ENCODE data around the gene MRC1.
"Not testable (repeated sequence)": the region's sequence is repeated elsewhere in the genome, so short reads cannot be mapped to it uniquely, and the experiment has no call there.

The MRC1 gene

DNA sequence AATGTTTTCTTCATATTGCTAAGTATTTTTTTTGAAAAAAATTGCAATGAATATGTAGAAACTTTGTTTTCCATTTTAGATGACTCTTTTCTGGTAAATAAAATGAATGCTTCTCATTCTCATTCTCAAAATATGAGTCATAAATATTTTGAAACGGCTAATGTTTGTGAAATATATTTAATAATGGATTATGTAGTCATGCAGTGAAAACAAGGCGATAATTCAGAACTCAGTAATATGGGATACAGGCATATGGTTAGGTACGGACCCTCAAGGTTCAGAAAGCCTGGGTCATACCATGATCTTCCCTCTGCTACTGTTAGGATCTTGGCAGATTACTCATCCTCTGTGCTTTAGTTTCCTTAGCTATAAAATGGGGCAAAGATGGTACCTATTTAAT is 96.3 kb downstream of the MRC1 start:
- no peak for DNase-seq (ENCODE audit: low spot score)

DNA sequence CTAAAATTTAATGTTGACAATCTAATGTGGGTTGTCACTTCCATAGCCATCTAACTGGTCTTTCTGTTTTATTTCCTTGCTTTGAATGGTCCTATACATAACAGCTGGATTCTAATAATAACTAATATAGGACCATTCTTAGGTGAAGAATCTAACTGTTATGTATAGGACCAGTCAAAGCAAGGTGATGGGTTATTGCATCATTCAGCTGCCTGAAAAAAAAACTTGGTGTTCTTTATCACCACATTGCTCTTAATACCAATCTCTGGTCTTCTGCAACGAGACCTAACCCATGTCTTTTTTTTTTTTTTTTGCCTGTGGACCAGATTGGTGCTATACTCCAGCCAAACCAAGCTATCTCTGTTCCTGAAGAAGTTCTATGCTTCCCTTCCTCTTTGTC is 96.9 kb downstream of the MRC1 start:
- DNase-seq (ENCODE audit: low spot score) = no peak

GRCh38 chr10:17907641-17908040 is 98.5 kb downstream of the MRC1 start:
- DNase-seq (ENCODE audit: low spot score) = no peak

DNA sequence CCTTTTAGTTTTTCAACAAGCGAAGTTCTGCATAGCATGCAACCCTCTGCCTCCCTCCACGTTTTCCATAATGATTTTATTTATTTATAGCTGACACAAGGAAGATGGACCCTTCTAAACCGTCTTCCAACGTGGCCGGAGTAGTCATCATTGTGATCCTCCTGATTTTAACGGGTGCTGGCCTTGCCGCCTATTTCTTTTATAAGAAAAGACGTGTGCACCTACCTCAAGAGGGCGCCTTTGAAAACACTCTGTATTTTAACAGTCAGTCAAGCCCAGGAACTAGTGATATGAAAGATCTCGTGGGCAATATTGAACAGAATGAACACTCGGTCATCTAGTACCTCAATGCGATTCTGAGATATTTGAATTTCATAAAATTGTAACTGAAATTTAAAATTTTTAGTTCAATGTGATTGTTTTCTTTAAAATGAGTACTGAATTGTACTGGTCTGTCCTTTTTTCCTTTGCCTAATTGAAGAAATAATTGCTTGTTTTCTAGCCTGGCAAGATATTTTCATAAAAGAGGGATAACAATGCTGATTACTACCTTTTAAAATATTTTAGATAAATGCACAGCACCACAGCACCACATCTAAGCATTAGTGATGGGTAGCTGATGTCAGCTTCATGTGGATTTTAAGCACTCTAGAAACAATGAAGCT is 101.1 kb downstream of the MRC1 start:
- peak; percentile 70 for DNase-seq (ENCODE audit: low spot score)

DNA sequence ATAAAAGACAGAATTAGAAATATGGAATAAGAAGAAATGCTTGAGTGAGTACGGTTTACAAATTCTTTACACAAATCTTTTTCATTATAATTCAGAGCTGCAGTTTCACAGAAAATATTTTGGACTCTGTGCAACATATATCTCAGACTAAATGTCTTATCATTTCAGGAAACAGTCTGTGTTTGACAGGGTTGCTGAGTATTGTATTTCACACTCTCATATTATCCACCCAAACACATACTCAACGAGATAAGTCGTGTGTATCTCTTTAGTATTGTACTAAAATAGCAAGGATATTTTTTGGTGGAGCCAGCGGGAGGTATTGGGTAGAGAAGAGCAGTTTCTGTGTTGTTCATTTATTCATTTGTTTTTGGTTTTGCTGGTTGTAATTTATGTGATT is 103.6 kb downstream of the MRC1 start:
- no peak for DNase-seq (ENCODE audit: low spot score)

DNA sequence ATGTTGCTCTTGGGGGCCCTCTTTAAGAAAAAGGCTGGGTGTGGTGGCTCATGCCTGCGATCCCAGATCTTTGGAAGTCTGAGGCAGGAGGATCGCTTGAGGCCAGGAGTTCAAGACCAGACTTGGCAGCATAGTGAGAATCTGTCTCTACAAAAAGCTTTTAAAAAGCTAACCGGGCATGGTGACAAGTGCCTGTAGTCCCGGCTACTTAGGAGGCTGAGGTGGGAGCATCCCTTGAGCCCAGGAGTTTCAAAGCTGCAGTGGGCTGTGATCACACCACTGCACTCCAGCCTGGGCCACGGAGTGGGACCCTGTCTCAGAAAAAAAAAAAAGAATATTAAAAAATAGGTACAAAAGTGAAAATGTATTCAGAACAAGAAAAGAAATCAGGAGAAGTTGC is 104.5 kb downstream of the MRC1 start:
- DNase-seq (ENCODE audit: low spot score) = no peak

DNA sequence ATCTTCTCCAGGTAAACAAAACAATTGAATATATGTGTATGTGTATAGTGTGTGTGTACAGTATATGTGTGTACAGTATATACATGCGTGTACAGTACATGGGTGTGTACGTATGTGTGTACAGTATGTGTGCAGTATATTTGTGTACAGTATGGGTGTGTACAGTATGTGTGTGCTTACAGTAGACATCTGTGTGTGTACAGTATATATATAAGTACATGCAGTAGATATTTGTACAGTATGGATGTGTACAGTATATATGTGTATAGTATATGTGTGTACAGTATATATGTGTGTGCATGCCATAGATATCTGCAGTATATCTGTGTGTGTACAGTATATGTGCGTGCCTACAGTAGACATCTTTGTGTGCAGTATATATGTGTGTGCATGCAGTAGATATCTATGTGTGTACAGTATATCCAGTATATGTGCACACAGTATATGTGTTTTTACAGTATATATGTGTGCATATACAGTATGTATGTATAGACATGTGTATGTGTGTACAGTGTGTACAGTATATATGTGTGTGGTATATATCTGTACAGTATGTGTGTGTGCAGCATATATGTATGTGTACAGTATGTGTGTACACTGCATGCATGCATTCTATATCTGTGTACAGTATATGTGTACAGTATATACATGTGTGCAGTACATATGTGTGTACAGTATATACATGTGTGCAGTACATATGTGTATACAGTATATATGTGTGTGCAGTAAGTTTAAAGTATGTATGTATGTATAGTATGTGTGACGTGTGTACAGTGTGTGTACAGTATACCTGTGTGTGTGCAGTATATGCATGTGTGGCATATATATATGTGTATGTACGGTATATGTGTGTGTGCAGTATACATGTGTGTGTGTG is 105.3 kb downstream of the MRC1 start:
- DNase-seq (ENCODE audit: low spot score) = no peak

- DNase-seq (ENCODE audit: low spot score) = no peak
Measured at GRCh38 chr10:17915181-17915580, 106.0 kb downstream of the MRC1 start.

DNA sequence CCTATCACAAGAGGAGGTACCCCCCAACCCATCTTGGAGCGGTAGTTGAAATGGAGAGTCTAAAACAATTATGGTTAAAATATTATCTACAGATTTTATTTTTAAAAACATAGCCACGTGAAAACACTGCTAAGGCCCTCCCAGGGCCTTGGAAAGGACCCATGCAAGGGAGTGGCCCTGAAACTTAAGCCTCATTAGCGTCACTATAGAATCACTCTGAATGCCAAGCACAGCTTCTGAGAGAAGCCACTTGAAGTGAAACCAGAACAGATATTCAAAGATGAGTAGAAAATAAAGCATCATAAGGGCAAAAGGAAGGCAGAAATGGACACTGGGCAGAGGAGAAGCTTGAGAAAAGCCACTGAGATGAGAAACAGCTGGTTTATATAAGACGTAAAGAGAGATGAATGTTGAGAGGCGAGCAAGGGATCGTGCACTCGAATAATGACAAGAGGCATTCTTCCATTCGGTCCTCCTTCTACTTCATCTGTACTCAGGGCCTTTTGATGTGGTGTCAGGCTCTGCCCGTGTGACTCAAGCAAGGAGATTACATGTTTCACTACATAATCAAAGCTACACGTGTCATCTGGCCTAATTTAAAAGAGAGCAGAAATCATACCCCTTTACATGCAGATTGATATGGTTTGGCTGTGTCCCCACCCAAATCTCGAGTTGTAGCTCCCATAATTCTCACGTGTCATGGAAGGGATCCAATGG is 109.2 kb downstream of the MRC1 start:
- DNase-seq (ENCODE audit: low spot score) = no peak

- DNase-seq (ENCODE audit: low spot score) = no peak
Measured at GRCh38 chr10:17921378-17921777, 112.2 kb downstream of the MRC1 start.

DNA sequence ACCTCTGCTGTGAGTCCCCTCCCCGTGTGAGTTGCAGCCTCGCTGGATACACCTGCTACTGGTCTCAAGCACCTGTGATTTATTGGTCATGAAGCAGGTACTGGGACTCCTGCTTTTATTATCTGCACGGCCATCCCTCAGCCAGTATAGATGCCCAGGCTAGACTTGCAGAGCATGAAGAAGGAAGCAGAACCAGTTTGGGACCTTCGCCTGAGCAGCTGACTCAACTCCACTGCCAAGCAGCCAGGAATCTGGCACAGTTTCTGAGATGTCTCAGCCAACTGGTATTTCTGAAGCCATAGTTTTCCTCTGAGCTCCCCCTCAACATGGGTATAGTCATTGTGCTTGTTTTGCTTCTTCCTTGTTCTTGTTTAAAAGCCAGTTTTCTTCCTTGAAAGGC is 114.6 kb downstream of the MRC1 start:
- DNase-seq (ENCODE audit: low spot score) = no peak

- no peak for DNase-seq (ENCODE audit: low spot score)
Measured at GRCh38 chr10:17943033-17943745, 134.0 kb downstream of the MRC1 start.

DNA sequence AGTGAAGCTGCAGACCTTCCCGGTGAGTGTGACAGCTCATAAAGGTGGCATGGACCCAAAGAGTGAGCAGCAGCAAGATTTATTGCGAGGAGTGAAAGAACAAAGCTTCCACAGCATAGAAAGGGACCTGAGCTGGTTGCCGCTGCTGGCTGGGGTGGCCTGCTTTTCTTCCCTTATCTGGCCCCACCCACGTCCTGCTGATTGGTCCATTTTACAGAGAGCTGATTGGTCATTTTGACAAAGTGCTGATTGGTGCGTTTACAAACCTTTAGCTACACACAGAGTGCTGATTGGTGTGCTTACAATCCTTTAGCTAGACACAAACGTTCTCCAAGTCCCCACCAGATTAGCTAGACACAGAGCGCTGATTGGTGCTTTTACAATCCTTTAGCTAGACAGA is 141.1 kb downstream of the MRC1 start:
- DNase-seq (ENCODE audit: low spot score) = not testable (repeated sequence)

- no peak for DNase-seq (ENCODE audit: low spot score)
Measured at GRCh38 chr10:17950726-17951125, 141.6 kb downstream of the MRC1 start.

GRCh38 chr10:17951868-17952371 is 142.8 kb downstream of the MRC1 start, which contains the start of gene SLC39A12:
SLC39A12 (plus strand) TSS chr10:17951918; CDS start chr10:17953277, 1,359 bp downstream.
- DNase-seq (ENCODE audit: low spot score) = no peak

DNA sequence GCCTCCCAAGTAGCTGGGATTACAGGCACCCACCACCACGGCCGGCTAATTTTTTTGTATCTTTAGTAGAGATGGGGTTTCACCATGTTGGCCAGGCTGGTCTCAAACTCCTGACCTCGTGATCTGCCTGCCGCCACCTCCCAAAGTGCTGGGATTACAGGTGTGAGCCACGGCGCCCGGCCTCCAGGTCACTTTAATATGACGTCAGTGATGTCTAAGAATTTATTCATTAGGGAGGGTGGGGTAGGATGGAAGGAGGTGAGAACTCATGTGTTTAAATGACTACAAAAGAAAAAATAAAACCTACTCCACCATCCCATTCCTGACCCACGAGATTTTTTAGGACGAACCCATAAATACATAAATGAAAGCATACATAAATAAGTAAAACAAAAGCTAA is 145.2 kb downstream of the MRC1 start:
- not testable (repeated sequence) for DNase-seq (ENCODE audit: low spot score)

DNA sequence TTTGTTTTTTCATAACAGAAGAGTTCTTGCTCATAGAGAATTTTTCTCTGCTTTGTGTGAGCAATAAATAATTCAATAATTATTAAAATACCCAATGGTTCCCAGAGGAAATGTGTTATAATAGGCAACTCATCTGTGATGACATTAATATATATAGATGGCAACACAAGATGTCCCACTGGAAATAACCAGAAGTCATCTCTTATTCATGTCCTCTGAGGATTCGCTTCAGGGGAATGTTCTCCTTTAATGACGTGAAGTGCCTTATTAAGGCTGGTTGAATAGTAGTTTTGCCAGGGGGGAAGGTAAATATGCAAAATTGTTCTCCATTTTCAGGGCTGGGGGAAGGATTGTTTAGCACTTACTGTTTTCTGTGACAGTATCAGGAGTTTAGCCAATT is 145.7 kb downstream of the MRC1 start:
- DNase-seq (ENCODE audit: low spot score) = no peak

DNA sequence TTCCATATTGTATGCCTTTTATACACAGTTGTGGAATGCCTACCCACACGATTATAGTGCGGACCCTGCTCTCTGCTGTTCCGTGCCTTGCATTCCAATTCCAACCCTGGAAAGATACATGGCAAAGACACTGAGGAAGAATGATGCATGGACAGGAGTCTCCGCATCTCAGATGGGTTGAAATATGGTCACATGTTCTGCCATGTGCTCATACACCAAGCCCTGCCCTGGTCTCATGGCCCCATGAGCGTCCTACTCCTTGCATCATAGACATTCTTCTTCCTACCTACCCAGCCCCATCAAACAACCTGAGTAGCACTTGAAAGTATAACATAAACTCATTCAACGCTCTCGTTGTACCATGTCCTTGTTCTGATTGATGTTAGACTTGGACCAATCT is 148.9 kb downstream of the MRC1 start:
- DNase-seq (ENCODE audit: low spot score) = no peak

DNA sequence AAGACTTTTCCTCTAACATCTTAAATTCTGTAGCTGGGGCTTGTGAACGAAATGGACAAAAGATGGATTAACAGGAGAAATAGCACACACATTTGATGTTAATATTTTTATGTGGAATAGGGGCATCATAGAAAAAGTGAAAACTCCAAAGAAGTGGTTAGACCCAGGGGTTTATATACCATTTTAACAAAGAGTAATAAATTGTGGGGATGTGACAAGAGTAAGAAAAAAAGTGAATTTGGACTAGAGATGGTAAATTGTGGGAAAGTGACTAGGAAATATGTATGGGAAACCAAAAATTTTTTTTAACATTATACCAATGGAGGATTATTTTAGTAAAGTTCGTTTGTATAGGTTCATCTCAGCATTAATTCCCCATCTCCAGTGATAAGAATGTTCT is 150.7 kb downstream of the MRC1 start:
- DNase-seq (ENCODE audit: low spot score) = no peak

Measured in NAMALWA (cell line).